ENCODE data around the gene D2HGDH.

Gene D2HGDH

DNA sequence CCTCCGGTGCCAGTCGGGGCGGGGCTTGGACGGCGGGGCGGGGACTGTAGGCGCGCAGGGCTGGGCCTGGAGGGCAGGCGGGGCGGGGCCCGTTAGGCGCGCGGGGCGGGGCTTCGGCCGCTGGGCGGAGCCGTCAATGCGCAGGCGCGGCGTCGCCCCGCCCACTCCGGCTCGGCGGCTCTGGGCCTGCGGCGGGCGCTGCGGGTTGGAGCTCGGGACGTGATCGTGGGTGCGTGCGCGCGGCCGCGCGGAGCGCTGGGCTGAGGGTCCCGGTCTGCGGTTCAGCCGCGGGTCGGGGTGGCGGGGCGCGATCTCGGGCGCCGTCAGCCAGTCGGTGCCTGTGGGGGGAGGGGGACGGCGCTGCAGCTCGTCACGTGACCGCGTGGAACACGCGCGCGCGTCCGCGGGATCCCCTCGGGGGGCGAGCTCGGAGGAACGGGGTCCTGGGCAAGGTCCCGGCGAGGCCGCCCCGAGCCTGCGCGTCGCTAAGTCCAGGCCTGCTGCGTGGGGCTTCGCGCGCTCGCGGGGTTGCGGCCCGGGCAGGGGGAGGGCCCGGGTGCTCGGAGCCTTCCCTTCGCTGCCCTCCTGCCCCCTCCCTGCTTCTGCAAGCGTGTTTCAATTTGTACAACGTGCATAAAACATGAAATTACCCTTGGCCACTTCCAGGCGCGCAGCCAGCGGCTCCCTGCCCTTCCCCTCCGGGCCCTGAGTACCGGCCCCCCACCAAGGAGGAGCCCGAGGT lies at the start of gene D2HGDH:
TSS of gene D2HGDH (plus strand) at position 164 of the 742 bp plus-strand sequence. CDS start 595 bp downstream, outside the sequence.
- peak; percentile 87 for DNase-seq (ENCODE audit: low spot score)

DNA sequence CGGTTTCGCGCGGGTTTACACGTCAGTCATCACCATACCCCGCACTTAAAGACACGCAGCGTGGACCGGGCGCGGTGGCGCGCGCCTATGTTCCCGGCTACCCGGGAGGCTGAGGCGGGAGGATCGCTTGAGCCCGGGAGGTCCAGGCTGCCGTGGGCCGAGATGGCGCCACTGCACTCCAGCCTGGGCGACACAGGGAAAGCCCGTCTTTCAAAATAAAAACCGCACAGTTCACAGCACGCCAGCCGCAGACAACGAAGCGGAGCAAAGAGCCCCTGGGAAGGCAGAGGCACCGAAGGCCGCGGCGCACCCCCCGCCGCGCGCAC lies 48.1 kb upstream of the D2HGDH start:
- DNase-seq (ENCODE audit: low spot score) = no peak

DNA sequence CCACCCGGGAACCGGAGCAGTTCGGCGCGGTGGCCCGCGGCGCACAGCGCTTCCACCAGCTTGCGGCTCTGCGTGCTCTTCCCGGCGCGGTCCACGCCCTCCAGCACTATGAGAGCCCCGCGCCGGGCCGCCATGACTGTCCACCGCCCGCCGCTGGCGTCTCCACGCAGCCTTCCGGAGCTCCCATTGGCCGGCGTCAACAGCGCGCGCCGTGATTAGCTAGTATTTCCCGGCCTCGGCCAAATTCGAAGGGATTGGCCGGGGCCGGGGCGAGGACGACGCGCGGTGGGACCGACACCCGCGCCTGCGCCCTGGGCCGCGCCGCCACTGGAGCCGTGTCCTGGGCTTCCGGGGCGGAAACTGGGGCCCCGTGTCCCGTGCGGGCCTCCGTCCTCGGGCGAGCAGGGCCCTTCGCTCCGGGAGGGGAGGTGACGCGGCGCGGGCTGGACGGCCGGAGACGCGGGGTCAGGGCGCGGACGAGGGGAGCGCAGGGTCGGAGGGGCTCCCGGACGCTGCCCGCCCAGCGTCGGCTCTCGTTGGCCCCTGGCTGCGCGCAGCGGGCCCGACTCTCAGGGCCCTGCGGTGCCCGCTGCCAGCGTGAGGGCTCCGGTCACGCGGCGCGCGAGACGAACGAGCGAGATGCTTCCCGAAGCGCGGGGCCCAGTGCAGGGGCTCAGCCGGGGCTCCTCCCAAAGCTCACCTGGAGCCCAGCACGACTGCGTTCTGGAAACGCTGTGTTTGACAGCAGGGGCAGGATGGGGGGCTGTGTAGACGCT lies 47.6 kb upstream of the D2HGDH start, which contains the start of gene DTYMK:
TSS of gene DTYMK (minus strand) at position 166 of the 776 bp plus-strand sequence. CDS start at position 134, 32 bp downstream.
- DNase-seq (ENCODE audit: low spot score) = peak; percentile 97

DNA sequence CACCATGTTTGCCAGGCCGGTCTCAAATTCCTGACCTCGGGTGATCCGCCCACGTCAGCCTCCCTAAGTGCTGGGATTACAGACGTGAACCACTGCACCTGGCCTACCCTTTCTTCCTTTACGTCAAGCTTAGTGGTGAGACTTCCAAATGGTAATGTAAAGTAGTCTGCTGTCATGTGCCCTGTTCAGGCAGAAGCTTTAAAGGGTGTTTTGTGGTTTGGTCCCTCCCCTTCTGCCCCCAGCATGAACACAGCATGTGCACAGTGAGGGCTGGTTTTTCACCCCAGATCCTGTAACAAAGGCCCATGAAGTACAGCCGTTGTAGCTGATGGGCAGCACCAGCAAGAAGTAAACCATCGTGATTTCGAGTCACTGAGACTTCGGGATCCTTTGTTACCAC lies 45.1 kb upstream of the D2HGDH start:
- DNase-seq (ENCODE audit: low spot score) = no peak

DNA sequence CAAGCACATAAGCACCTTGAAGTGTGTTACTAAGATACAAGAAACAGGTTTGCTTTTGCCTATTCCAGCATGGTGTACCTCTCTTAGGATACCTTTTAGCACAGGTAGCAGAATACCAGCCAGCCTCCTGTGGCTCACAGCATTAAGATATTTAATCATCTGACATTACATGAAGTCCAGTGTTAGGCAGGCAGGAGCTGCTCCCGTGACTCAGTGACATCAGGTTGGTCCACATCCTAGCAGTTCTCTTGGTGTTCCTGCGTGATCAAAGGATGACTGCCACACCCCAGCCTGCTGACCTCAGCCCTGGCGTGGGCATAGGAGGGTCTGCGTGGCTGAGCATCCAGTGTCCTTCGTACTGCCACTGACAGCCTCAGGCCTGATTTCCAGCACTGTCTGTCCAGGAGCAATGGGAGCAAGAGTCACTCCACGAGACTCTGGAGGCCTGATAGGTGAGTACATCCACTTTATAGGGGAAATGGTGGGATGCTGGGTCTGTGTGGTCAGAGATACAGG lies 44.2 kb upstream of the D2HGDH start:
- DNase-seq (ENCODE audit: low spot score) = no peak

DNA sequence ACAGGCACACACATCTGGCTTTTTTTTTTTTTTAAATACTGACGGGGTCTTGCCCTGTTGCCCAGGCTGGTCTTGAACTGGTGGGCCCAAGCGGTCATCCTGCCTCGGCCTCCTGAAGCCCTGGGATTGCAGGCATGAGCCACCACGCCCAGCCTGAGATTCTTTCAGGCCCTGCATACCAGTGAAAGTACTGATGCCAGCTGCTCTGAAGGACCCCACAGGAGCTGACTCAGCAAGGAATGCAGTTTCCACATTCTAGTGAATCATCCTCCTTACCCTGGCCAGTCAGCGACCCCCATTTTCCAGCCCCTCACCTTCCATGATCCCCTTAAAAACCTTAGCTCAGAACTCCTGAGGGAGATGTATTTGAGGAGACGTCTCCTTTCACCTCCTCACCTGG lies 42.0 kb upstream of the D2HGDH start:
- DNase-seq (ENCODE audit: low spot score) = no peak

DNA sequence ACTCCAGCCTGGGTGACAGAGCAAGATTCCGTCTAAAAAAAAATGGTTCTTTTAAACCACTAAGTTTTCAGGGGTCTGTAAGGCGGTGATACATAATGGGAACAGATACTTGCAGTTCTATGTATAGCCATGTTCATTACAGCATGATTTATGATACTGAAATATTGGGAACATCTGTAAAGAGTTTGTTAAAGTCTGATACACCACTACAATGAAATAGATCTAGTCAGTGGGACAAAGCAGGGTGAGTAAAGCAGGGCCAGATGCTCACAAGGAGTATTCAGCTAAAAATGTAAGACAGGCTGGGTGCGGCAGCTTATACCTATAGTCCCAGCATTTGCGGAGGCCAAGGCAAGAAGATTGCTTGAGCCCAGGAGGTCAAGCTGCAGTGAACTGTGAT lies 38.8 kb upstream of the D2HGDH start:
- no peak for DNase-seq (ENCODE audit: low spot score)

DNA sequence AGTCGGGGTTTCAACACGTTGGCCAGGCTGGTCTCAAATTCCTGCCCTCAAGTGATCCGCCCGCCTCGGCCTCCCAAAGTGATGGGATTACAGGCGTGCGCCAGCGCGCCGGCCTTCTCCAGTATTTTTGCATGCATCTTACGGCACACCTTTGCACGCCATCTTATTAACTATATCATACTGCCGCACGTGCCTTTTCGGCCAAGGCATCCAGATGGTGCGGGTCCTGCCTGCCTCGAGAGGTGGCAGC lies 33.4 kb upstream of the D2HGDH start:
- DNase-seq (ENCODE audit: low spot score) = no peak

DNA sequence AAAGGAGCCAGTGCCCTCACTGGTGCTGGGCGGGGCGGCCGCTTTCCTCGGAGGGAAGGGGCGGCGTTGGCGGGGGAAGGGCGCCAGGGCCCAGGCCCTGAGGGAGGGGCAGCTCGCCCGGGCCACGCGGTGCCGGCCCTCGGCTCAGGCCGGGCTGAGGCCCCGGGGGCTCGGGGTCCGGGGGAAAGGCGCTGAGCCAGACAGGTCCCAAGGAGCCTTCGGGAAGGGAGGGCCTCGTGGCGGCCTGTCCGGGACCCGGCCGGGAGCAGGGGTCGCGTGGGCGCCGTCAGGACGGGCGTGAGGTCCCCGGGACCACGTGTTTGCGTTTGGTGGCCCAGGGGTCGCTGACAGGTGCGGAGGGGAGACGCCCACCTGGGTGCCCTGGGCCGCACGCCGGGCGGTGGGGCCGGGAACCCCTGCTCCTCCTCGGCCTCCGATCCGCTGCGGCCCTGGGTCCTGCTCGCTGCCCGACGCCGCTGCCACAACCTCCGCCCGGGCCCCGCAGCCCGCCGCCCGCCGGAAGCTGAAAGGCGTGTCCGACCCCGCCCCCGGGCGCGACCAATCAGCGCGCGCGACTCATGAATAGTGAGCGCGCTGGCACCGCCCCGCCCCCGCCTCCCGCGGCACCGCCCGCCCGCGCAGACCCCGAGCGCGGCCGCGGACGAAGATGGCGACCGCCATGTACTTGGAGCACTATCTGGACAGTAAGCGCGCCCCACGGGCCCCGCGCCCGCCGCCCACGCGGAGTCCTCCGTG lies 32.9 kb upstream of the D2HGDH start, which contains the start of gene ING5:
TSS of gene ING5 (plus strand) at position 641 of the 756 bp plus-strand sequence. CDS start at position 668, 27 bp downstream.
- peak; percentile 85 for DNase-seq (ENCODE audit: low spot score)

DNA sequence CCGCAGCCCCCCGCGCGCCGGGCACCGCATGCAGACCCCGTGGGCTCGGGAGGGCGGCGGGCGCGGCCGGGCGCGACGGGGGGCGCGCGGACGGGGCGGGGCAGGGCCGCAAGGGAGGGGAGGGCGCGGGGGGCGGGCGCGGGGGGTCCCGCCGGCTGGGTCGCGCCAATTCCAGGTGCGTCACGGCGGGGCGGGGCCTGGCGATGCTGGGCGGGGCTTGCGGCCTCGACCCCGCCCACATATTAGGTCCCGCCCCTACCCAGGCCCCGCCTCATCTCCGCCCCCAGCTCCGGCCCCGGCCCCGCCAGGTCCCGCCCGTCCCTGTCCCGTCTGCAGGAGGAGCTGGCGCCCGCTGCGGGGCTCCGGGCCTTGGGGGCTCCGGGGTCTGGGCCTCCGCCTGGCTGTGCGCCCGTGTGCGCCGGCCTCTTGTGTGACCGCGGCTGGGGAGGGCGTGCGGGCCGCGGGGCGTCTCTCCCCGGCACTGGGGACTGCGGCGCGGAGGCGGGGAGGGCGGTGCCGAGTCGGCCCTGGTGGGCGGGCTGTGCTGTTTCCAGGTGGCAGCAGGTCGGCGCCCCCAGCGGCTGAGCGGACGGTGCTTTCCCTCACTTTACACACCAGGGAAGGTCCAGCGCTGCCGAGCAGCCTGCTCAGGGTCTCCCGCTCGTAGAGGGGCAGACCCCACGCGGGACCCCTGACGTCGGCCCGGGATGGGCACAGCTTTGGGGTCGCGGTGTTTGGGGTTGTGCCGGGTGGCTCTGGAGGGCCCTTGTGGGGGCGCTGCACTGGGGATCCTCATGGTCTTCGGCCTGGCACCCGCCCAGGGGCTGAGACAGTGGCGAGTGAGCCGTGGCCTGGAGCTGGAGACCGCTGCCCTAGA lies 32.0 kb upstream of the D2HGDH start:
- DNase-seq (ENCODE audit: low spot score) = peak; percentile 91

DNA sequence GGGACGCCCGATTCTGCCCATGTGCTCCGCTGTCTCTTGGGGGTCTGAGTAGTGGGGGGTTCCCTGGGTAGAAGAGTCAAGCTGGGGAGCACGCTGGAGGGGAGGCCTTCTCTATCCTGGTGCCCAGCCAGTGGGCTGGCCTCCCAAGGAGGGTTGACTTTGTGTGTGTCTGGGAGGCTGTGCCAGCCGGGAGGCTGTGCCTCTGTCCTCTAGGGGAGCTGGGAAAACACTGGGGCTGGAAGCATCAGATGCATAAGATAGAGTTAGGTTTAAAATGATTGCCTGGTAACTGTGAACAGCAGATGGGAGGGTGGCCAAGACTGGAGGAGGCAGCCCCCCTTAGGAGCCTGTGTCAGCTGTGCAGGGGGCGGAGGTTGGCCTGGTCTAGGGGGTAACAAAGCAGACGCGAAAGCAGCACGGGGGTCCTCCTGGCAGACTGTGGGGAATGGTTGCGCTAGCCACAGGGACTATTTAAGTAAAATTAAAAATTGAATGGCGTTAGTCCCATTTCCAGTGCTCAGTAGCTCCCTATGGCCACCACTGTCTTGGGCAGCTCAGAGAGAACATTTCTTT lies 31.3 kb upstream of the D2HGDH start:
- DNase-seq (ENCODE audit: low spot score) = no peak

DNA sequence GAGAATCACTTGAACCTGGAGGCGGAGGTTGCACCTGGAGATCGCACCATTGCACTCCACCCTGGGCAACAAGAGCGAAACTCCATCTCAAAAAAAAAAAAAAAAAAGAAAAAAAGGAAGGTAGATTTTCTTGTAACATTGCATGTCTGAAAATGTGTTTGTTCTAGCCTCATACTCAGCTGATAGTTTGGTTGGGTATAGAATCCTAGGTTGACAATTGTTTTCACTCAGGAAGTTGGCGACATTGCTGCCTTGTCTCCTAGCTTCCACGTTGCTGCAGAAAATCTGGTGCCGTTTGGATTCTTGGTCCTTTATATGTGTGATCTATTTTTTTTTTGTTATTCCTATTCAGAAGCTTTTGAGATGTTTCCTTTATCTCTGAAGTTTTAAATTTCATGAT lies 27.9 kb upstream of the D2HGDH start:
- no peak for DNase-seq (ENCODE audit: low spot score)

DNA sequence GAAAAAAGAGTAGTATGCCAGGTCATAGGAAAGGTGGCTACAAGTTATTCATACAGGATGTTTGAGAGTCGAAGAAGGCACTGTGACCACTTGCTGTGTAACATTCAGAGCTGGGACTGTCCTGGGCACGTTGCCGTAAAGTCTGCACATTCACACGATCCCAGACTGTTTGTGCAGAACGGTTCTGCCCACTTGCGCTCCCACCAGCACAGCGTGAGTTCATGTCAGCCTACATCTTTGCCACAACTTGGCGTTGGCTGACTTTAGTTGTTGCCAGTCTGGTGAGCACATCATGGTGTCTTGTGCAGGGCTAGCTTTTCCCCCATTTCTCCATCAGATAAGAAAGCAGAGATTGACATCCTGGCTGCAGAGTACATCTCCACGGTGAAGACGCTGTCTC lies 25.6 kb upstream of the D2HGDH start:
- DNase-seq (ENCODE audit: low spot score) = no peak

DNA sequence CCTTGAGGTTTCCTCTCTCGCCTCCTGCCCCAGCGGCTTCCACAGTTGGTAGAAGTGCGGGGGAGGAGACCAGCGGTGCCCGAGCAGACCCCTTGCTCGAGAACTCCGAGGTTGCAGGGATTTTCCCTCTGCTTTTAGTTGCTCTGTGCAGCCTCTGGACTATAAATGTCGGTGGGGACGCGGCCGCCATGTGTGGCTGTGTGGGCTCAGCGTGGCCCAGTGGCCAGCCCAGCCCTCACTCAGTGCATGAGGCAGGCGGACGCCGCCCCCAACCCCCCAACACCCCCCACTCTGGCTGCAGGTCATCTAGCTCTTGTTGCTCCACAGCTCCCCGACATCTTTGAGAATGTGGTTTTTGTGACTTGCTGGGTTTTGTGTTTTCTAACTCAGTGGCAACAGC lies 15.3 kb upstream of the D2HGDH start:
- DNase-seq (ENCODE audit: low spot score) = no peak

DNA sequence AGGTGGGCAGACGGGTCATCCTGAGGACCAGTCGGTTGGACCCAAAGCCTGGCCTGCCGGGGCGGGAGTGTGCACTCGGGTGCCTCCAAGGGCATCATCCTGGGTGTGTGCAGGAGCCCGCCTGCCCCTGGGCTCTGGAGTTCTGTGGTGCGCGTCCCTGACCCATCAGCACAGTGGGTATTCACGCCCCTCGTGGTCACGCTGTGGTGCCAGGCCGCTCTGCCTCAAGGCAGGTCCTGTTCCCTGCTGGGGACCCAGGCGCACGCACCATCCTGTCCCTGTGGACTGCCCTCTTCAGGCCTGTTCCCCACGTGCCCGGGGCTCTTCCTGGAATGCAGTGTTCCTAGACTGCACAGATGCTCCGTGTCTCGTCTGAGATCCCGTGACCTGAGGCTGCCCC lies 14.3 kb upstream of the D2HGDH start:
- DNase-seq (ENCODE audit: low spot score) = no peak

DNA sequence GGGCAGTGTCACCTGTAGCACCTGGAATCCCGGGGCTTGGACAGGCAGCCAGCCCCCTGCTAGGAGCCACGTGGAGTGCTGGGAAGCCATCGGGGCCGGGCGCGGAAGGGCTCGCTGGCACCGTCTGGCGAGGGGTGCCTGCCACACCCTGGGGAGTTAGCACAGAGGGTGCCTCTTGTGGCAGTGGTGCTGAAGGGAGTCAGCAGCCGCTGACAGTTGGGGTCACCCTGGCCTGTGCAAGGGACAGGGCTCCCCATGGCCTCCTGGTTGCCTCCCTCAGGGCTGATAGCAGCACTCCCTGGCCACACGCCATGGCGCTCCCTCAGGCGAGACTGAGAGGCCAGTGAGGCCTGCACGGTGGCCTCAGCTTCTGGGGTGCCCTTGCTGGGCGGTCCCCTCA lies 13.9 kb upstream of the D2HGDH start:
- DNase-seq (ENCODE audit: low spot score) = no peak

DNA sequence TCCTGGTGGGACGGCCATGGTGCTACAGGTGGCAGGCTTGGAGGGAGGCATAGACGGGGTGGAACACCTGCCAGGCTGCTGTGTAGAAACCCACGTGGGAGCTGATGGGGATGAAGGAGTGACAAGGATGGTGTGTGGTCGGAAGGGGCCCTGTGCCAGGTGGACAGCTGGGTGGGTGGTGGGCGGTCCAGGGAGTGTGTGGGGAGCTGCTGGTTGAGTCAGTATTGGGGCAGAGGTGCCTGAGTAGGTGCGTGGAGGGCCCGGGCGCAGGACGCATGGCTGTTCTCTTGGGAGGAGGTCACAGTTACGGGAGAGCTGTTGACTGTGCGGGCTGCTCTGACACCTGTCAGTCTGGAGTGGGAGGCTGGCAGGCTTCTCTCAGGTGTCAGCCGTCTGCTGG lies 12.6 kb upstream of the D2HGDH start:
- DNase-seq (ENCODE audit: low spot score) = no peak

DNA sequence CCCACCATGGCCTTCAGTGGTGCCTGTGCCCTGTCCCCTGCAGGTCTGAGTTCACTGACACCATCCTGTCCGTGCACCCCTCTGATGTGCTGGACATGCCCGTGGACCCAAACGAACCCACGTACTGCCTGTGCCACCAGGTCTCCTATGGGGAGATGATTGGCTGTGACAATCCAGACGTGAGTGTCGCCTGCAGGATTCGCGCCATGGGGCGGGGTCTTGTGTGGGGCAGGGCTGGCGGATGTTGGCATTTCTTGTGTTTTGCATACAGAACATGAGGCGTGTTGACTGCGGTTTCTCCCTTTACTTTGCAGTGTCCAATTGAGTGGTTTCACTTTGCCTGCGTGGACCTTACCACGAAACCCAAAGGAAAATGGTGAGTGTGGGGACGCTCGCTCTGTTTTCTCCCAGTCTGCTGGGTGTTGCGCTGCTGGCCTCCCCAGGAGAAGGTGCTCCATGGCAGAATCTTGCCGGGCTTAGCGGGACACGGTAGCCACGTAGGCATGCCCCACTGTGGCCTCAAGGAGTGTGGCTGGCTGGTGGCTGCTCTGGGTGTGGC lies 11.5 kb upstream of the D2HGDH start:
- no peak for DNase-seq (ENCODE audit: low spot score)

DNA sequence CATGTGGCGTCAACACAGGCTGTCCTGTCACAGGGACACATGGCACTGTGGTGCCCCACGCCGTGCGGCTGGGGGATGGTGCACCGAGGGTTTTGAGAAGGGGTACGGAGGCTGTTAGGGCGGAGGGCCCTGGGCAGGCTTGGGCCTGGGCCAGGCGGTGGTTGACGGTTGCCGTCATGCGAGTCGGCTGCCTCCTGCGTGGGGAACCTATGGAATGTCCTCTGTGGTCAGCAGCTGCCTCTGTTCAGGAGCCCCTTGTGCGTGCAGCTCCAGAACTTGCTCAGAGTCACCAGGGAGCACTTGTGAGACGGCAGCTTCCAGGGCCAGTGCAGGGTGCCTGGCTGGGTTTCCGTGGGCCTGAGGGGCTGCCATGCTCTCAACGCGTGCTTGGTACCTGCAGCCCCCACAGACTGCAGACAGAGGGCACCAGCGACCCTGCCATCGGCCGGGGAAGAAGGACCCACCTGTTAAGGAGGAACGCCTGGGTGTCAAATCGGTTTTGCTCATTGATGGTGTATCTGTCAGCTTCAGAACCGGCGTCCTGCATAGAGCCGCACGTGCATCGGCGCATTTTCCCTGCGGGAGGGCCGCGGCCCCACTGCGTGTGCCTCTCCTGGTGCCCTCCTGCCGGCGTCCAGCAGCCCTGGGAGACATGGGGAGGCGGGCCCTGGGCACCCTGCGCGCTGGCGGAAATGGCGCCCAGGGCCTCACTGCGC lies 10.0 kb upstream of the D2HGDH start:
- peak; percentile 47 for DNase-seq (ENCODE audit: low spot score)

Data from HuH-7.5 (cell line).